Measurements from ENCODE around the gene SLC4A1AP.

DNA sequence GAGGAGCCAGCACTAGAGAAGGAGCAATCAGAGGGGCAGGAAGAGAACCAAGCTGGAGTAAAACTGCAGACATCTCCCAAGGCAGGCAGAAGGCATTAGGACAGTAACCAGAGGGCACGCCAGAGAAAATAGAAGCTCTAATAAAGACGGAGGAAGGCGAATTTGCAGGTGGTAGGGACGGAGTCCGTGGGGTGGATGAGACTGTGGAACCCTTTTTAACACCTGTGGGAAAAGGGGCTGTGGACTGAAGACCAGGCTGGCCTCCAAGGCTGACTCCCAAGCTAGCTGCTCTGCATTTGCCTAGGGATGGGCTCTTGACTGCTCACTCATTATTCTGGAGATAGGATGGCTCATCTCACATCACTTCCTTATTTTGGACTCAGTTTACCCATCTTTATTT, 49.5 kb downstream of the SLC4A1AP start:
- TF ChIP-seq, protein P1, sequence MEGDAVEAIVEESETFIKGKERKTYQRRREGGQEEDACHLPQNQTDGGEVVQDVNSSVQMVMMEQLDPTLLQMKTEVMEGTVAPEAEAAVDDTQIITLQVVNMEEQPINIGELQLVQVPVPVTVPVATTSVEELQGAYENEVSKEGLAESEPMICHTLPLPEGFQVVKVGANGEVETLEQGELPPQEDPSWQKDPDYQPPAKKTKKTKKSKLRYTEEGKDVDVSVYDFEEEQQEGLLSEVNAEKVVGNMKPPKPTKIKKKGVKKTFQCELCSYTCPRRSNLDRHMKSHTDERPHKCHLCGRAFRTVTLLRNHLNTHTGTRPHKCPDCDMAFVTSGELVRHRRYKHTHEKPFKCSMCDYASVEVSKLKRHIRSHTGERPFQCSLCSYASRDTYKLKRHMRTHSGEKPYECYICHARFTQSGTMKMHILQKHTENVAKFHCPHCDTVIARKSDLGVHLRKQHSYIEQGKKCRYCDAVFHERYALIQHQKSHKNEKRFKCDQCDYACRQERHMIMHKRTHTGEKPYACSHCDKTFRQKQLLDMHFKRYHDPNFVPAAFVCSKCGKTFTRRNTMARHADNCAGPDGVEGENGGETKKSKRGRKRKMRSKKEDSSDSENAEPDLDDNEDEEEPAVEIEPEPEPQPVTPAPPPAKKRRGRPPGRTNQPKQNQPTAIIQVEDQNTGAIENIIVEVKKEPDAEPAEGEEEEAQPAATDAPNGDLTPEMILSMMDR (IDR thresholded peaks at IDR 0.05; ENCODE audit: low read depth, low read length), result no peak
- TF ChIP-seq POLR2A (IDR thresholded peaks at IDR 0.05; ENCODE audit: extremely low read depth, insufficient read length), result no peak
- TF ChIP-seq, protein P2, sequence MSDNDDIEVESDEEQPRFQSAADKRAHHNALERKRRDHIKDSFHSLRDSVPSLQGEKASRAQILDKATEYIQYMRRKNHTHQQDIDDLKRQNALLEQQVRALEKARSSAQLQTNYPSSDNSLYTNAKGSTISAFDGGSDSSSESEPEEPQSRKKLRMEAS (IDR thresholded peaks at IDR 0.05; ENCODE audit: low read depth, low read length), result no peak
- TF ChIP-seq MYC (IDR thresholded peaks at IDR 0.05; ENCODE audit: low read depth, low read length), result no peak

All from NB4 (cell line).